K562 (cell line): Measurements from ENCODE around the gene SLC25A21. TPM values are rescaled to one million over a fixed set of nuclear protein-coding genes. Genes with fewer than 3 reads are reported as not detected.

Source experiments
- ATAC-seq: fragments of 200-7000 bp; cut with Tn5 transposase; 3 replicates; pipeline ENCODE4 v1.9.1; 2020; ENCODE audit warnings: moderate library complexity
- BruUV-seq: library from RNA; stranded (reverse); fragments of 400-500 nt; replicated peaks from 2 replicates; lab custom pipeline; 2021; lab: Mats Ljungman, UMichigan
- CTCF ChIA-PET: fragments of 300-600 bp; formaldehyde crosslinking; extraction: SDS; loops from one replicate; lab custom pipeline; 2021; ENCODE audit warnings: low intra/inter-chr PET ratio; lab: Yijun Ruan, JAX
- POLR2A ChIA-PET: fragments of 300-600, 350-650 bp; sonication (Branson Sonifier 250); formaldehyde crosslinking; extraction: SDS; loops from one replicate; lab custom pipeline; 2021; ENCODE audit warnings: antibody characterized with exemption, inconsistent platforms; lab: Yijun Ruan, JAX
- DNase-seq, 4 experiments: peaks; one replicate each; pipeline versions ENCODE4 v3.0.0 to v3.0.0-alpha.2; 2011 to 2018; ENCODE audit warnings: low spot score in 3 of 4, mixed read lengths in 3 of 4; ENCODE audit errors: extremely low read depth in 1 of 4
- FAIRE-seq: peaks from 2 replicates; lab custom pipeline; 2011; peaks lifted over from hg19 to GRCh38; lab: Jason Lieb, UNC
- H2AFZ ChIP-seq: 2 replicates; pipeline ENCODE4 v1.6.0; 2011; ENCODE audit warnings: low read depth, low read length, control low read depth, inconsistent platforms
- H3K27ac ChIP-seq: fragments of 200-600 bp; 3 replicates; pipeline ENCODE4 v1.8.0; 2011; ENCODE audit warnings: low read depth, mild to moderate bottlenecking, control low read depth, inconsistent platforms, low read length, moderate library complexity, mixed read lengths; ENCODE audit errors: extremely low read depth
- H3K27me3 ChIP-seq, 2 experiments: fragments of 300-600 bp in 1 of 2; 2 replicates in 1 of 2; 3 replicates in 1 of 2; pipeline versions ENCODE4 v1.6.0 to v1.8.0; 2011; ENCODE audit warnings: inconsistent platforms in 2 of 2, low read length in 2 of 2, mild to moderate bottlenecking in 1 of 2, mixed read lengths in 1 of 2, moderate library complexity in 1 of 2; ENCODE audit not compliant: control insufficient read depth in 2 of 2, insufficient read depth in 2 of 2
- H3K36me3 ChIP-seq: fragments of 300-600 bp; 3 replicates; pipeline ENCODE4 v1.8.0; 2011; ENCODE audit warnings: mild to moderate bottlenecking, low read length, inconsistent platforms; ENCODE audit not compliant: control insufficient read depth, insufficient read depth
- H3K4me1 ChIP-seq, 2 experiments: fragments of 200-600 bp in 1 of 2; replicated peaks in 1 of 2; 2 replicates in 1 of 2; 3 replicates in 1 of 2; pipeline versions ENCODE4 v1.5.1 to v1.8.0; 2011; ENCODE audit warnings: inconsistent platforms in 2 of 2, low read length in 2 of 2, mild to moderate bottlenecking in 1 of 2, mixed read lengths in 1 of 2, moderate library complexity in 1 of 2; ENCODE audit not compliant: control insufficient read depth in 2 of 2, insufficient read depth in 2 of 2
- H3K4me2 ChIP-seq: 2 replicates; pipeline ENCODE4 v1.6.1; 2011; ENCODE audit warnings: low read length, control low read depth, inconsistent platforms, mixed read lengths; ENCODE audit not compliant: insufficient read depth
- H3K4me3 ChIP-seq: fragments of 200-600 bp; sonication (generic), shearing (Covaris generic); 2 replicates; pipeline ENCODE4 v1.5.1; 2016; ENCODE audit warnings: control low read depth, inconsistent platforms
- H3K79me2 ChIP-seq: fragments of 200-600 bp; 3 replicates; pipeline ENCODE4 v1.8.0; 2011; ENCODE audit warnings: low read length, inconsistent platforms; ENCODE audit not compliant: control insufficient read depth, insufficient read depth
- H3K9ac ChIP-seq, 2 experiments: 2 replicates each; pipeline versions ENCODE4 v1.6.0 to v1.6.1; 2011; ENCODE audit warnings: low read depth in 2 of 2, low read length in 2 of 2, control low read depth in 1 of 2, inconsistent platforms in 1 of 2, mild to moderate bottlenecking in 1 of 2, mixed read lengths in 1 of 2; ENCODE audit not compliant: insufficient read depth in 1 of 2
- H3K9me1 ChIP-seq: one replicate; pipeline ENCODE4 v1.6.0; 2011; ENCODE audit warnings: inconsistent platforms, mild to moderate bottlenecking, low read length, moderate library complexity; ENCODE audit not compliant: control insufficient read depth, insufficient read depth
- H3K9me3 ChIP-seq: replicated peaks from 2 replicates; pipeline ENCODE4 v1.5.1; 2011; ENCODE audit warnings: low read depth, low read length, inconsistent platforms; ENCODE audit not compliant: control insufficient read depth, insufficient read depth
- H4K20me1 ChIP-seq: replicated peaks from 2 replicates; pipeline ENCODE4 v1.6.1; 2011; ENCODE audit warnings: low read length, inconsistent platforms, mixed read lengths; ENCODE audit not compliant: control insufficient read depth, insufficient read depth
- ELF4 ChIP-seq: fragments of 450-650 bp; formaldehyde crosslinking; IDR thresholded peaks from 2 replicates; pipeline ENCODE4 v1.4.0; 2022; ENCODE audit warnings: missing genetic modification characterization
- ZNF695 ChIP-seq: fragments of 450-650 bp; formaldehyde crosslinking; IDR thresholded peaks from 2 replicates; pipeline ENCODE4 v1.4.0; 2020; ENCODE audit warnings: mild to moderate bottlenecking, moderate library complexity
- WGBS: fragments of 100-300 bp; shearing (Covaris generic); methylation state at CpG from one replicate; pipeline ENCODE4 v1.1.6; 2016; ENCODE audit warnings: low coverage, mixed read lengths; ENCODE audit not compliant: insufficient coverage; ENCODE audit errors: missing lambda C conversion rate; 5-methylcytosine and 5-hydroxymethylcytosine counted together
- in situ Hi-C: fragments of 300-500 bp; cut with MboI; formaldehyde crosslinking; loops from 4 replicates; pipeline ENCODE4 v1.15.0; 2018; ENCODE audit warnings: inconsistent platforms, mixed read lengths
- intact Hi-C: fragments of 100-400 bp; cut with micrococcal nuclease; formaldehyde crosslinking; loops from 2 replicates; pipeline ENCODE4 v1.14.2; 2022
- polyA plus RNA-seq, 8 experiments: library from polyadenylated mRNA; depleted of rRNA in 4 of 8; stranded (reverse) in 5 of 8; unstranded in 3 of 8; fragments of >200 nt; fragmentation: Nextera tagmentation in 2 of 8; fragmentation: Illumina TruSeq in 1 of 8; extraction: Ambion mirVana in 2 of 8; extraction: Trizol in 1 of 8; gene quantifications; 2 replicates each; pipeline versions ENCODE4 v1.2.1 to v1.2.3, GENCODE V29; 2011 to 2014; ENCODE audit warnings: inconsistent platforms in 1 of 8, missing spikeins in 1 of 8
- total RNA-seq, 7 experiments: library from RNA; depleted of rRNA in 6 of 7; stranded (reverse); fragments of >200 nt in 6 of 7; fragmentation: Illumina TruSeq in 2 of 7; extraction: Trizol in 2 of 7; gene quantifications; 2 replicates each; pipeline versions ENCODE4 v1.2.1 to v1.2.3, GENCODE V29; 2011 to 2021; ENCODE audit warnings: low replicate concordance in 1 of 7
- TF ChIP-seq, protein P1 (sequence below): fragments of 250-450 bp; sonication (Bioruptor Pico); IDR thresholded peaks from 2 replicates; pipeline ENCODE4 v1.5.0; 2021; ENCODE audit warnings: mild to moderate bottlenecking, borderline replicate concordance
- TF ChIP-seq, protein P2 (sequence below): fragments of 250-450 bp; sonication (Bioruptor Pico); IDR thresholded peaks from 2 replicates; pipeline ENCODE4 v1.9.0; 2021; ENCODE audit warnings: mild to moderate bottlenecking, inconsistent platforms
- TF ChIP-seq, protein P3 (sequence below): sonication (generic); formaldehyde crosslinking; IDR thresholded peaks from 2 replicates; pipeline ENCODE4 v1.8.0; 2022; ENCODE audit warnings: mild to moderate bottlenecking, missing genetic modification reagents

The SLC25A21 gene
- total and polyA plus RNA-seq, 9 of the 15 experiments (the other 6 are each of a cell fraction or from before 2014, with no cell fraction given) = 15.2 to 46.7 (median 28.7) TPM

DNA sequence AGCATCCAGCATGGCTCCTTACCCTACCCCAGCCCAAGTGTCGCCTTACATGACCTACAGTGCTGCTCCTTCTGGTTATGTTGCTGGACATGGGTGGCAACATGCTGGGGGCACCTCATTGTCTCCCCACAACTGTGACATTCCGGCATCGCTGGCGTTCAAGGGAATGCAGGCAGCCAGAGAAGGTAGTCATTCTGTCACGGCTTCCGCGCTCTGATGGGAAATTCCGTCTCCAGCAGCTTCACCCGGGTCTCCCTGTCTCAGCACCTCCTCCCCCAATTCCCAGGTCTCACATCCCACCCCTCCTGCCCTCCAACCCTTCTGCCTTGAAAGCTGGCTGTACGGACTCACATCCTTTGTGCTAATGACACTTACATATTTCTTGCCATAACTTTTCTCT, 496.2 kb downstream of the SLC25A21 start (continued):
- TF ChIP-seq, protein P1, sequence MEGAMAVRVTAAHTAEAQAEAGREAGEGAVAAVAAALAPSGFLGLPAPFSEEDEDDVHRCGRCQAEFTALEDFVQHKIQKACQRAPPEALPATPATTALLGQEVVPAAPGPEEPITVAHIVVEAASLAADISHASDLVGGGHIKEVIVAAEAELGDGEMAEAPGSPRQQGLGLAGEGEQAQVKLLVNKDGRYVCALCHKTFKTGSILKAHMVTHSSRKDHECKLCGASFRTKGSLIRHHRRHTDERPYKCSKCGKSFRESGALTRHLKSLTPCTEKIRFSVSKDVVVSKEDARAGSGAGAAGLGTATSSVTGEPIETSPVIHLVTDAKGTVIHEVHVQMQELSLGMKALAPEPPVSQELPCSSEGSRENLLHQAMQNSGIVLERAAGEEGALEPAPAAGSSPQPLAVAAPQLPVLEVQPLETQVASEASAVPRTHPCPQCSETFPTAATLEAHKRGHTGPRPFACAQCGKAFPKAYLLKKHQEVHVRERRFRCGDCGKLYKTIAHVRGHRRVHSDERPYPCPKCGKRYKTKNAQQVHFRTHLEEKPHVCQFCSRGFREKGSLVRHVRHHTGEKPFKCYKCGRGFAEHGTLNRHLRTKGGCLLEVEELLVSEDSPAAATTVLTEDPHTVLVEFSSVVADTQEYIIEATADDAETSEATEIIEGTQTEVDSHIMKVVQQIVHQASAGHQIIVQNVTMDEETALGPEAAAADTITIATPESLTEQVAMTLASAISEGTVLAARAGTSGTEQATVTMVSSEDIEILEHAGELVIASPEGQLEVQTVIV = no peak
- TF ChIP-seq, protein P2, sequence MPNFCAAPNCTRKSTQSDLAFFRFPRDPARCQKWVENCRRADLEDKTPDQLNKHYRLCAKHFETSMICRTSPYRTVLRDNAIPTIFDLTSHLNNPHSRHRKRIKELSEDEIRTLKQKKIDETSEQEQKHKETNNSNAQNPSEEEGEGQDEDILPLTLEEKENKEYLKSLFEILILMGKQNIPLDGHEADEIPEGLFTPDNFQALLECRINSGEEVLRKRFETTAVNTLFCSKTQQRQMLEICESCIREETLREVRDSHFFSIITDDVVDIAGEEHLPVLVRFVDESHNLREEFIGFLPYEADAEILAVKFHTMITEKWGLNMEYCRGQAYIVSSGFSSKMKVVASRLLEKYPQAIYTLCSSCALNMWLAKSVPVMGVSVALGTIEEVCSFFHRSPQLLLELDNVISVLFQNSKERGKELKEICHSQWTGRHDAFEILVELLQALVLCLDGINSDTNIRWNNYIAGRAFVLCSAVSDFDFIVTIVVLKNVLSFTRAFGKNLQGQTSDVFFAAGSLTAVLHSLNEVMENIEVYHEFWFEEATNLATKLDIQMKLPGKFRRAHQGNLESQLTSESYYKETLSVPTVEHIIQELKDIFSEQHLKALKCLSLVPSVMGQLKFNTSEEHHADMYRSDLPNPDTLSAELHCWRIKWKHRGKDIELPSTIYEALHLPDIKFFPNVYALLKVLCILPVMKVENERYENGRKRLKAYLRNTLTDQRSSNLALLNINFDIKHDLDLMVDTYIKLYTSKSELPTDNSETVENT (CRISPR knock-in tag) = no peak
- TF ChIP-seq, protein P3, sequence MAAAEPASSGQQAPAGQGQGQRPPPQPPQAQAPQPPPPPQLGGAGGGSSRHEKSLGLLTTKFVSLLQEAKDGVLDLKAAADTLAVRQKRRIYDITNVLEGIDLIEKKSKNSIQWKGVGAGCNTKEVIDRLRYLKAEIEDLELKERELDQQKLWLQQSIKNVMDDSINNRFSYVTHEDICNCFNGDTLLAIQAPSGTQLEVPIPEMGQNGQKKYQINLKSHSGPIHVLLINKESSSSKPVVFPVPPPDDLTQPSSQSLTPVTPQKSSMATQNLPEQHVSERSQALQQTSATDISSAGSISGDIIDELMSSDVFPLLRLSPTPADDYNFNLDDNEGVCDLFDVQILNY (CRISPR knock-in tag) = no peak
- TF ChIP-seq ZNF695 (CRISPR knock-in tag) = no peak

DNA sequence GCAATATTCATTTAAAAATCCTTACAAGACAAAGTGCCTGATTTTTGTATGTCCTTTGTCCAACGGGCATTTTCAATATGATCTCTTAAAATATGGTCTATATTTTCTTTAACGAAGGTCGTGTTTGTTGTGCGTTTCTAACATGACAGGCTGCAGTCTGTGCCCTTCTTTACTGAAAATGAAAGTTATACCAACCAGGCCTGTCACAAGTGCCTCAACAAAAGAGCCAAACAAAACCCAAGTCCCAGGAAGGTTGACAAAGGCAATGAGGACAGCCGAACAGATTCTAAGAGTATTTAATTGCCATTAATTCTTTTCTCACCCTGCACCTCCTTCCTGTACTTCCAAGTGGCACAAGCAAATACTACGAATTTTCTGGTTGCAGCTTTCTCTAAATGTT, 496.8 kb downstream of the SLC25A21 start:
- TF ChIP-seq ELF4 = no peak
- POLR2A ChIA-PET = interaction anchor here (1.0 kb wide), 1 partner anchor 9 kb away, joined by 4 read pairs; no protein-coding TSS in a partner anchor
- no peak overlapping the region for H3K4me3 ChIP-seq
- no peaks in the 10 kb centered on the region for H3K9me3 ChIP-seq
- H3K9ac ChIP-seq = no peak overlapping the region
- FAIRE-seq (no peak), DNase-seq (no peak), ATAC-seq (no peak)
- in situ Hi-C loops = no loop called here
- H3K79me2 ChIP-seq = no peaks in the 10 kb centered on the region
- H3K27ac ChIP-seq = no peak overlapping the region
- BruUV-seq = no TSS peak
- H3K4me2 ChIP-seq = no peak overlapping the region
- intact Hi-C loops = no loop called here
- no peak overlapping the region for H2AFZ ChIP-seq
- peaks cover 20% of the 10 kb centered on the region; the same call in 1 of the 3 replicates for H3K36me3 ChIP-seq
- no peaks in the 10 kb centered on the region for H3K9me1 ChIP-seq
- no peaks in the 10 kb centered on the region for H3K4me1 ChIP-seq
- CTCF ChIA-PET = no interaction called here
- no peaks in the 10 kb centered on the region for H4K20me1 ChIP-seq
- H3K27me3 ChIP-seq = no peaks in the 10 kb centered on the region
- 84% methylated on average over 6 of the region's 6 CpGs for WGBS
